Stimulated activated CD4-positive, alpha-beta T cell treated with anti-CD3 and anti-CD28 coated beads, TNF-alpha, amount 100 ng/mL, for 1 hour (primary cell): ENCODE measurements around the gene PLA2G4B.
"Not testable (repeated sequence)": the region's sequence is repeated elsewhere in the genome, so short reads cannot be mapped to it uniquely, and the experiment has no call there.

Experiments used
- DNase-seq, 3 donors: peaks; one replicate each; pipeline ENCODE4 v3.0.0-alpha.2; 2020; ENCODE audit warnings: low read depth in 3 of 3, low spot score in 1 of 3

The PLA2G4B gene

GRCh38 chr15:41825572-41826535 lies 12.8 kb upstream of the PLA2G4B start:
- no peak for DNase-seq

DNA sequence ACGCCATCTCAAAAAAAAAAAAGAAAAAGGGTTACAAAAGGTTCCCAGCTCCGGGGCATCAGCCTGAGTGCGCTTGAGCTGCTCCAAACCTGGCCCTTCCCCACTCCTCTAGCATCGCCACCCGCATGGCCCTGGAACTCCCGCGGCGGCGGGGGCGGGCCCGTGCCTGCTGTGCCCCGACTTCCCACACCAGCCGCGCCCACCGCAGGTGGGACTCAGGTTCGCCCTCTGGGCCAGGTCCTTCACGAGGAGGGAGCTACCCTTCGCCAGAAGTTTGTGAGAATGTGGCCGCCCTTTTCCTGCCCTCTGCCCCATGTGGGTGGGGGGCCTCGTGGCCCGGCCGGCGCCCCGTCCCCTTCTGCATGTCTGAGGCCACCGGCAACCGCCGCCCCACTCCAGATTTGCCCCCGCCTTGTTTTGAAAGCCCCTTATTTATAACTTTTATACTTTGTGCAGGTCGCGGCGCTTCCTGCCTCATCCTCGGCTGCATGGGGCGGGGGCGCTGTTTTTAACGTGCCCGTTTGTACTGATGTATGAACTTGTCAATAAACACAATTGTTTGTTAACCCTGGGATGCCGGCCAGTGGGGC lies 11.3 kb upstream of the PLA2G4B start:
- no peak for DNase-seq

GRCh38 chr15:41827880-41828806 lies 10.5 kb upstream of the PLA2G4B start, which contains the start of gene JMJD7:
TSS of gene JMJD7 (plus strand) at chr15:41828092. CDS start at chr15:41828125, 33 bp downstream.
- DNase-seq = peak; percentile 90 to 97 (median 91)

- DNase-seq = no peak
These were observed 9.9 kb upstream of the PLA2G4B start for GRCh38 chr15:41828807-41829141.

- no peak for DNase-seq
These were observed 8.5 kb upstream of the PLA2G4B start for GRCh38 chr15:41829959-41830646.

DNA sequence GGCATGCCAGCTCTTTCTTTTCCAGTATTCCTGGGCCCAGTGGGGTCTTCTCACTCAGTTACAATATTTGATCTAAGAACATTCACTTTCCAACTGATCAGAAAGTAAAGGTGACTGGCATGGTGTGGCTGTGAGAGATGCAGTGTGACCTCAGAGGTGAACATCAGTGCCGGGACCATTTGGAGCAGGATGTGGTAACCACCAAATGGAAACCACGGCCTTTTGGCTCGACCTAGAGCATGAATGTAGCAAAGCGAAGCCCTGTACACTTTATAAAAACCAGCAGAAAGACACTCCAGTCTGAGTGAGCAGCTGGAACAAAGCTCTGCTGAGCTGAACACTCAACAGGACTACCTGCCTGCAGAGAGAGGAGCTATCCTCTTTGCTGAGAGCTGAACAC lies 7.4 kb upstream of the PLA2G4B start:
- not testable (repeated sequence) for DNase-seq

GRCh38 chr15:41832208-41832607 lies 6.4 kb upstream of the PLA2G4B start:
- DNase-seq = no peak

DNA sequence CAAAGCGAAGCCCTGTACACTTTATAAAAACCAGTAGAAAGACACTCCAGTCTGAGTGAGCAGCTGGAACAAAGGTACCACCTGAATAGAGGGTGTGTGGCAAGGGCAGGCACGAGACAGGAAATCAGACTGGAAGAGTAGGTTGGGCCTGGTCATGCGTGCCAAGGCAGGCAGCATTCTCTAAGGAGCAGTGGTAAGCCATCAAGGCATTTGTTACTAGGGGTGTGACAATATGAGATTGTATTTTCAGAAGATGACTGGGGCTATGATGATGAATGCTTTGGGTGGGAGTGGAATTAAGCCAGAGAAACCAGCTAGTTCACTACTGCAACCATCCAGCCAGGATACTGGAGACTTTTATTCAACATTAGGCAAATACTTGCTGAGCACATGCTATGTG lies 5.8 kb upstream of the PLA2G4B start:
- no peak for DNase-seq

DNA sequence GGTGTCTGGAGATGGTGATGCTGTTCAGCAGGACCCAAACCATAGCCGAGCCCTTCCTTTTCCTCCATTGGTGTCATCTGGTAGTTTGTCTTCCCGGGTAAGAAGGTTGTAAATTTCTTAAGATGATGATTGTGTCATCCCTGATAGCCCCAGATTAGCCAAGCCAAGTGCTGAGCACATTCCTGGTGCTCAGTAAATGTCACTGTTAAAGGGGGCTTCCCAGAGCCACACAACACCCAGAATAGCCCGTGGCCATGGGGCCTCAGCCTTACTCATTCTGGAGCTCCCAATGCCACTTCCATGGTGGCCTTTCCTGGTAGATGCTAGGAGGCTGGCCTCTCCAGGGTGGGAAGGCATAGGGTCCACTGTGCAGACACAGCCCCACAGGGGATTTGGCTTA lies 4.6 kb upstream of the PLA2G4B start:
- no peak for DNase-seq

- DNase-seq = no peak
These were observed 2.6 kb upstream of the PLA2G4B start for GRCh38 chr15:41836073-41836472.

DNA sequence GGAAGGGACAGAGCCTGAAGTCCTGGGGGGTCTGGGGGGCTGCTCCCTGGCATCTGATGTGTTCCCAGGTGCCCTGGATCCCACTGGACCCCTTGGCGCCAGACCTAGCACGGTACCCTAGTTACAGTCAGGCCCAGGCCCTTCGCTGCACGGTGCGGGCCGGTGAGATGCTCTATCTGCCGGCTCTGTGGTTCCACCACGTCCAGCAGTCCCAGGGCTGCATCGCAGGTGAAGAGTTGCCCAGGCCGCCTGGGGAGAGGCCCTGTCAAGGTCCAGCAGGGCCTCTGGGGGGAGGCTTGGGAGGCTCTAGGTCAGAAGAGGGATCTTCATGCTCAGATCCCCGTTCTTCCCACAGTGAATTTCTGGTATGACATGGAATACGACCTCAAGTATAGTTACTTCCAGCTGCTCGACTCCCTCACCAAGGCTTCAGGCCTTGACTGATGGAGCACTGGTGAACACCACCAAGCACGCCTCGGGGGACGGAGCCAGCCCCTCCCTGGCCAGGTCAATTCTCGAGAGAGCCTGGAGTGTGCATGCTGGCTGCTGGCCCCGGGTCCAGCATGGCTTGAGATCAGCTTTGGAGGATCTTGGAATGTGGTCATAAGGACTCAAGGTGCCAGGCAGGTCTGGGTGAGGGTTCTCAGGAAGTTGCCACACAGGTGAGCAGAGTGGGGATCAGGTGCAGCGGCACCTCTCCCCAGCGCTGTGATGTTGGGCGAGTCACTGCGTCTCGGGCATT lies 1.8 kb upstream of the PLA2G4B start:
- DNase-seq = no peak

GRCh38 chr15:41839781-41840491 lies 1.3 kb downstream of the PLA2G4B start:
- no peak for DNase-seq

- DNase-seq = no peak
These were observed 2.0 kb downstream of the PLA2G4B start for GRCh38 chr15:41840673-41841072.

GRCh38 chr15:41841131-41841530 lies 2.5 kb downstream of the PLA2G4B start:
- no peak for DNase-seq

DNA sequence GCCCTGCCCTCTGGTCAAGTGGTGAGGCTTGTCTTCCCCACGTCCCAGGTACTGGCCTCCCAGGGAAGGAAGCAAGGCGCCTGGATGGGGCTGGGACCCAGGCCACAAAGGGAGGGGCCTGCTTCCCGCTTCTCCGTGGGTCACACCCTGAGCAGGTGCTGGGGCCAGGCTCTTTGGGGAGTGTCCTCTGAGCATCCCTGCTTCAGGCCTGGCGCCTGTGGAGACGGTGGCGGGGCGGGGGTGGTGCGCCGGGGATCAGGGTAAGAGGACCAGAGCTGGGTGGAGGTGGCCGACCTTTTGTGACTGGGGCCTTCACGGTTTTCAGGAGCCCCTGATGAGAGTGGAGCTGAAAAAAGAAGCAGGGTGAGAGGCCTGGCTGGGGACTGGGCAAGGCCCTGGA lies 3.6 kb downstream of the PLA2G4B start:
- no peak for DNase-seq

DNA sequence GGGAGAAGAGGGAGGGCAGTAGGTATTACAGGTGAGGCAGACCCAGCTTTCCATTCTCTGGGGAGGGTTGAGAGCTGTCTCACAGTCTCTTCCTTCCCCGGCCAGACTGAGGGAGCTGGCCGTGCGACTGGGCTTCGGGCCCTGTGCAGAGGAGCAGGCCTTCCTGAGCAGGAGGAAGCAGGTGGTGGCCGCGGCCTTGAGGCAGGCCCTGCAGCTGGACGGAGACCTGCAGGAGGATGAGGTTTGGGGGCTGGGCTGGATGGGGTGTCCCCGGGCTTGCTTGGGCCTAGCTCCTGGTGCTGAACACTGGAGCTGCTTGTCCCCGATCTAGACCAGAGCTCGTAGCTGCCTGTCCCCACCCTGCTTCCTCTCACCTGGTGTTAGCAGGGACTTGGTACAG lies 4.9 kb downstream of the PLA2G4B start:
- DNase-seq = no peak

DNA sequence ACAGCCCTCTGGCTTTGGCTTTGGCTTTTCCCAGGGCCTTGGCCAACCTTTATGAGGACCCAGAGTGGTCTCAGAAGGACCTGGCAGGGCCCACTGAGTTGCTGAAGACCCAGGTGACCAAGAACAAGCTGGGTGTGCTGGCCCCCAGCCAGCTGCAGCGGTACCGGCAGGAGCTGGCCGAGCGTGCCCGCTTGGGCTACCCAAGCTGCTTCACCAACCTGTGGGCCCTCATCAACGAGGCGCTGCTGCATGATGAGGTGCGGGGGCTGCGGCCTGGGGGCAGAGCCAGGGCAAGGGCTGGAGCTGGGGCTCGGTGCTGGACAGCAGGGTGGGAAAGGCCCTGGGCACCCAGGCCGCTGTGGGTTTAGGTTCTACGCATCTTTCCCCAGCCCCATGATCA lies 6.2 kb downstream of the PLA2G4B start:
- no peak for DNase-seq

GRCh38 chr15:41847206-41847605 lies 8.6 kb downstream of the PLA2G4B start:
- no peak for DNase-seq

DNA sequence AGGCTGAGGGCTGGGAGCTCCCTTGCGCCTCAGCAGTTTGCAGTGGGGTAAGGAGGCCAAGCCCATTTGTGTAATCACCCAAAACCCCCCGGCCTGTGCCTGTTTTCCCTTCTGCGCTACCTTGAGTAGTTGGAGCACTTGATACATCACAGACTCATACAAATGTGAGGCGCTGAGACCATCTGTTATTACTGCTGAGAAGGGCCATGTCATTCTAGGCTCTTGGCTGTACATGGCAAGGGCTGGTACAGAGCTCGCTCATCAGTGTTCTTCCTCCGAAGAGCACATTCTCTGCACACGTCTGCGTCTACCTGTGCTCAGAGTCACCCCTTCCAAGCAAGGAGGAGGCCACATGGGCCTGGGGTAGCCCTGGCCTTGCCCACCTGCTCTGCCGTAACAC lies 9.3 kb downstream of the PLA2G4B start:
- no peak for DNase-seq

DNA sequence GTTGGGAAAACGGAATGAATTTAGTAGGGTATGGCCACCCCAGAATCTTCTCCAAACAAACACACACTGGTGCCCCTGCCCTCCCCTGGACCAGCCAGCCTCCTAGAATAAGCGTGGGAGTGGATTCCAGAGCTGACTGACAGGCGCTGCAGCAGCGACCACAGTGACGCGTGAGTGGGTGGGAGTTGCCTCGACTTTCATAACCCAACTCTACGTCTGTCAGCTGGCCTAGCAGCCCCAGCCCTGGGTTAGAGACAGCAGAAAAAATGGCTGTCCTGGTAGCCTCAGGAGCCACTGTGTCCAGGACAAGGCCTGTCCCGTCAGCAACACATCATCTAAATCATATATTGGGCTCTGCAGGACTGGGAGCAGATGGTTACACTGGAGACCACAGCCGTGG lies 10.0 kb downstream of the PLA2G4B start:
- DNase-seq = no peak
